GM19468 (cell line): ENCODE results near the gene ACTR3.

ENCODE experiments used
- ATAC-seq: cut with Tn5 transposase; IDR thresholded peaks from one replicate; pipeline ENCODE4 v1.9.1; 2021; ENCODE audit warnings: mild to moderate bottlenecking, moderate library complexity, moderate number of reproducible peaks; ENCODE audit not compliant: unreplicated experiment; ENCODE audit errors: extremely low read depth

Gene ACTR3

DNA sequence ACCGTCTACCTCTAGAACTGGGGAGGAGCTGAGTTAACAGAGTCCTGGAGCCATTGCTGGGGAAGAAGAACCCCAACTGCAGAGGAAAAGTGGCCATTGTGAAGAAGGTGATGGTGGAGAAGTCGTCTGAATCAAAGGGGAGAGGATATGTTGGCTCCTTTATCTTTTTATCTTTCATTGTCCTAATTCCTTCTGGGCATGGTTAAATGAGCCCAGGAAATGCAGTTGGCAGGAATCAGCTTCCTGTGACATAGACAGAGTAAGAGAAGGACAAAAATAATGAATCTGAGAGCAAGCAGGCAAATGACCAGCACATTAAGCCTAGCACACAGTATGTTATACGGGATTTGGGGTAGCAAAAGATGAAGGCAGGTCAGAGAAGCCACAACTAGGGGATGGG lies 16.0 kb upstream of the ACTR3 start:
- no peak for ATAC-seq

DNA sequence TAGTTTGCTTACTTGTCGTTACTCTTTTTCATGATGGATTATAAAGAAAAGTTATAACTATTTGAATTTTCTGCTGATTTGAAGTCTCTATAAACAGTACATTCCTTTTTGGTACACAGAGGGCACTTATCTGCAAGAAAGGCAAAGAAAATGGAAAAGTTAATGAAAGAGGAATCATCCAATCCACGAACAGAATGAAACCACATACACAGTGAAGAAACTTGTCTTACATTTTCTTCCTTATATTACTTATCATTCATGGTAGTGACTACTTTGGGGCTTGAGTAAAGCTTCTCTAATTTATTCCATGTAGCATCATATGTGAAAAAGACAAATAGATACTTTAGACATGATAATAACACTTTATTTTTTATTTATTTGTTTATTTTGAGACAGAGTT lies 14.8 kb upstream of the ACTR3 start:
- no peak for ATAC-seq

- ATAC-seq, result no peak
These were observed 13.1 kb upstream of the ACTR3 start for GRCh38 chr2:113876503-113877387.

GRCh38 chr2:113877711-113878598 lies 11.9 kb upstream of the ACTR3 start:
- ATAC-seq, result no peak

DNA sequence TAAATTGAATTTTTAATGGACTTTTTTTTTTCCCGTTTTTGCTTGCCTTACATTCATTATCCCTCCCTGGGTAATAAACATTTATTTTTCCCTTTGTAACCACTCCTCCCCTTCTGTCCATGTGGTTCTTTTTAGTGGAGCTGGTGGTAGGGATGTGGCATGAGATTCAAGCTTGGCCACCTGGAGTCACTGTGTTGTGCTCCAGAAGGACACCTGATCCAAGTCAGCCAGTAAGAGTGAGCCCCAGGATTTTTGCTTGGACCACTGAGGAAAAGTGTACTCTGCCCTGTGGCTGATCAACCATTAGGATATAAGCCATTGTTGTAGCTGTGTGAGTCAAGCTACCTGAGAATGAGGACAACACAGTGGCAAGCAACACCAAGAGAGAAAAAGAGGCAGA lies 11.1 kb upstream of the ACTR3 start:
- no peak for ATAC-seq

GRCh38 chr2:113879457-113879856 lies 10.4 kb upstream of the ACTR3 start:
- ATAC-seq, result no peak

- peak; percentile 76 for ATAC-seq
These were observed 3.3 kb upstream of the ACTR3 start for GRCh38 chr2:113886479-113887008.

DNA sequence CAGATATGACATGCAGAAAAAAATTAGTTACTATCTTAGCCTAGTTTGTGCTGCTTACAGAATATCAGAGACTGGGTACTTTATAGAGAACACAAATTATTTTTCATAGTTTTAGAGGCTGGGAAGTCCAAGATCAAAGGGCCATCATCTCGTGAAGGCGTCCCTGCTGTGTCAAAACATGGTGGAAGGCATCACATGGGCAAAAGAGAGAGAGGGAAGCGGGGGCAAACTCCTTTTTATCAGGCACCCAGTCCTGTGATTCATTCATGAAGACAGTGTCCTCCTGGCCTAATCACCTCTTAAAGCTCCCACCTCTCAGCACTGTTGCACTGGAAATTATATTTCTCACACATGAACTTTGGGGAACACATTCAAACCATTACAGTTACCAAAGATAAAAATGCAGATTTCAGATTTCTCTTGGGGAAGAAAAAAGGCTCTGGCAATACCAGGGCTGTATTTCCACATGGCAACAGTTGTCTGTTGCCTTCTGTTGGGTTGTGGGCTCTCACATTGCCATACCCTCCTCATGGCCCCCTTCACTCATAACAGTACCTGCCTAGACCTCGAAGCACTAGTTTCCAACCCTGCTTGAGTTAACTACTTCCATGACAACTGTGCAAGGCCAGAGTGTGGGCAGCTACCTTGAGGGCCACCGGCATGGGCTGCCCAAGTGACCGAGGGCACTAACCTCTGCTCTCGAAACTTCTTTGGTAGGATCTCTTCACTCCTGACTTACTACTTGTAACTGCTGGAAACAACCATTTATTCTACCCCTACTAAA lies 2.7 kb upstream of the ACTR3 start:
- ATAC-seq, result no peak

DNA sequence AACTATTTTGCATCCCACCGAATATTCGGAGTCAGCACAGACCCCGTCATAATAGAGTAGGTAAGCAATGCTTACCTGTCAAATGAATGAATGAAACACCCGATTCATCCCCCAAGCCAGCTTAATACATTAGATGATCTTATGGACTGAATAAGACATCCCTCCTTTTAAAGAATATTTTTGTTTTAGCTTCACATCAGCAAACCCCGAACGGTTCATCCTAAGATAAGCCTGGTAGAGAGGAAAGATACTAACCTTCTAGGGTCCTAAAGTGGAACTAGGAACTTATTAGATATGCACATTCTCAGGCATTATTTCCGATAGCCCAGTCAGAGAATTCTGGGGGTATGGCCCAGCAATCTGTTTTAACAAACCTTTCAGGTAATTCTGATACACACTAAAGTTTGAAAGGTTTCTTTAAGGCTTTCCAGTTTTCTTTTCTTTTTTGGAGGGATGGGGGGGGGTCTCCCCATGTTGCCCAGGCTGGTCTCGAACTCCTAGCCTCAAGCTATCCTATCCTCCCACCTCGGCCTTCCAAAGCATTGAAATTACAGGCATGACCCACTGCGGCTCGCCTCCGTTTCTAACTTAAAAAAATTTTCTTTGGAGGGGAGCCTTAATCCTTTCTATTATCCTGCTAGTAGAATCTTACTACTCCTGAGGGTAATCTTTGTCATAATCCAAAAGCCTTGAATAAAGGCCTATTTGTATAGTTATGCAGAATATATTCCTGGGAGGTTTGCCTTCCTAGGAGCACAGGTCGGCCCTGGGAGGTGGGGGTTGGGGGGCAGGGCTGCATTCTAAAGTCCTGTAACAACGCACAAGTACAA lies 1.0 kb upstream of the ACTR3 start:
- no peak for ATAC-seq

GRCh38 chr2:113890253-113891235 lies 655 bp downstream of the ACTR3 start:
- peak; percentile 14 for ATAC-seq

DNA sequence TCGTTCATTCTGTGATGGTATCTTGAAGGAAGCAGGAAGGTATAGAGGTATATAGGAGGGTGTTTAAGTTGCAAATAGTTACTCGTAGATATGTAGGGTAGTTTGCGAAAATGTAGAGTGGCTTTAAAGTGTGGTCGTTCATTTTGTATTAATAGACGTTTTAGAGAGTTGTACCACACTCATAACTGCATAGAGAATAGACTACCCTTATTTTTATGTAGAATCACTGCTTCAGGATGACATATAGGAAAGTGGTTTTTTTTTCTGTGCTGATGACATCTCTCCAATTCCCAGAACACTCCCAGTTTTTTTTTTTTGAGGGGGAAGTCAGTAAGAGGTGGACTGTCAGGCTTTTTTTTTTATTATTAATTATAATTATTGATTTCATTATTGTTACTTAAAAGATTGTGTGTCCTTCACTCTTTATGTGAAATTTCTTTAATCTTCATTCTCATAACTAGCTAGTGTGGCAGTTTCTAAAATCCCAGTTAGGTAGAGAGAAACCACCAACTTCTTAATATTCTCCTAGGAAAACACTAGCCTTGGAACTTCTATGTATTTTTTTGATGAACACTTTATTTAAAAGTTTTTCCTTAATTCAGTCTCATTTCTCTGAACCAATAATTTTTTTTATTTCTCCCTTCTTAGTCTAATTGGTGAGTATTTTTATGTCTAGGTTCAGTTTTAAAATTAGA lies 1.5 kb downstream of the ACTR3 start:
- ATAC-seq, result no peak

GRCh38 chr2:113892004-113892710 lies 2.3 kb downstream of the ACTR3 start:
- no peak for ATAC-seq

GRCh38 chr2:113894156-113894743 lies 4.4 kb downstream of the ACTR3 start:
- ATAC-seq, result no peak

DNA sequence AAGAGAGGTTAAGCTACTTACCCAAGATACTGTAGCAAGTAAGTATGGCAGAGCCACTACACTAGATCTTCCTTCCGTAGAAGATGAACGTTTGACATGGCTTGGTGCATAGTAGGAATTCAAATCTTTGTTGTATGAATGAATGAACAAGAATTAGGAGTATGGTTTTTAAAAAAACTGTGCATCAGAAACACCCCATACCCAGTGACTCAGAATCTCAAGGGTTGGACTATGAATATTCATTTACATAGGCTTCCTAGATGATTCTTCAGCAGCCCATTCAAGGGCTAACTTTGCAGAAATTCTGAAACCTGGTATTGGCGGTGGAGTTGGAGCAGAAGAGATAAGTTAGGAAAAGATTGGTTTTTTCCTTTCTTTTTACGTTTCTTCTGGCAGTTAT lies 5.4 kb downstream of the ACTR3 start:
- ATAC-seq, result no peak

DNA sequence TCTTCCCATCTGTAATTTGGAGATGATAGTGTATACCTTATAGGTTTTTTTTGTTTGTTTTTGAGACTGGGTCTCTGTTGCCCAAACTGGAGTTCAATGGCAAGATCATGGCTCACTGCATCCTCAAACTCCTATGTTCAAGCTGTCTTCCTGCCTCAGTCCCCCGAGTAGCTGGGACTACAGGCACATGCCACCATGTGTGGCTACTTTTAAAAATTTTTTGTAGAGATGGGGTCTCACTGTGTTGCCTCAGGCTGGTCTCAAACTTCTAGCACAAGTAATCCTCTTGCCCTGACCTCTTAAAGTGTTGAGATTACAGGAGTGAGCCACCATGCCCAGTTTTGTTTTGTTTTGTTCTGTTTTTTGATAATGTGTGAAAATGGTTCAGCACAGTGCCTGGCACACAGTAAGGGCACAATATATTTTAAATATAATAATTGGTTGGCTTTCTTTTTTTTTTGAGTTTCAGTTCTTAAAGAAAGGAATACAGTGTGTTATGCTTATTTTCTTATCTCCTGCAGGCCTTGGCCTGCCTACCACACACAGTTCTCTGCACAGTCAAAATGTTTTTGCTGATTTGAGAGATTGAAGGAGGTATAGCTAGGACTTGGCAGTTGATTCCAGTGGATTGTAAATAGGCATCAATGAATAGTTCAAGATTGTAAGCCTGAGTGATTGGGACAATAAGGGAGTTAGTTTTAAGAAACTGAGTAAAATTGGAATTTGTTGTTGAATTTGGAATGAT lies 6.1 kb downstream of the ACTR3 start:
- ATAC-seq, result no peak

DNA sequence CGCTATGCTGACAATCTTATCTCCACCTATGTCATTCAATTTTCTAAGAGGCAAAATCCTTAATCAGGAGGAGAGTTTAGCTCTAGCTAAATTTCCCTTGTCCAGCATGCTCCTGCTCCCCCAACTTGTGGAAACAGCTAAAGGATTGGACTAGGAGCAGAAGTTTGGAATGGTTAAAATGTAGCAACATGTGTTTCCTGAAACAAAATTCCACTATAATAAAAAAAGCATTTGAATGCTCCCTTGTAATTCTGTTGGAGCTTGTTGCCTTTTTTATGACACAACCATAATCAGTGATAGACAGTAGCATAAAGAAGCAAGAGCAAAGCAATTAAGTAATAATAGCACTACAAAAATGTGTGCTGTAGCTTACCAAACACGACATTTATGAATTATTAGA lies 6.9 kb downstream of the ACTR3 start:
- ATAC-seq, result no peak
